ENCODE measurements around the gene PDE7B.

PDE7B gene

GRCh38 chr6:135994857-135995544 is 143.5 kb downstream of the PDE7B start:
- DNase-seq: no peak

DNA sequence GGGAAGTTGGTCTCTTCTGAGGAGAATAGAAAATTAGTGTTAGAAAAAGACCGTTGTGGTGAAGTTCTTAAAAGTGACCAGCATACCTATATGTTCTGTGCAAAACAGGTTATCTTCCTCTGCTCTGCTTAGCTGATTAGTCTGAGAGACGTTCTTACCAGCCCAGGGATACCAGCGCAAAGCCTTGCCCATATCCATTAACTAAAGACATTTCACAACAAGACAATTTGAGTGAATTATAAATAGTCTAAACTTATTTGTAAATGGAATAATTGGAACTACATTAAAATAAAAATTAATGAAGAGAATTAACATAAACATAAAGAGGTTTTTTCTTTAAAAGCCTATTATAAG is 144.0 kb downstream of the PDE7B start:
- no peak for DNase-seq

DNA sequence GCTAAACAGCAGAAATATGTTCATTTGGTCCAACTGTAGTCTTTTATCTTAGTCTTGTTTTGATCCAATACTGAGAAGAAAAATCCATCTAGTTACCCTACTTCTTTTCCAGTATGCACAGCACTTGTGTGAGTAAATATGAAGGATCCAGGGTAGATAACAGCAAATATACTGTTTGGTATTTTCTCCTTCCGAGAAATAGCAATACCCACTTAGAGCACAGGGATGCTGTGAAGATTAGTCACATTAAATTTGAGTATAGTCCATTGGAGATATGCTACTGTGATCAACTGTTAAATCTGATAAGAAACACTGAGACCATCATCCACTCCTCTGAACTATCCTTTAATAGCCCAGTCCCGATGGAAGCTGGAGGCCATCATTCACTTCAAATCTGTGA is 145.2 kb downstream of the PDE7B start:
- DNase-seq: no peak

GRCh38 chr6:135999393-135999792 is 147.9 kb downstream of the PDE7B start:
- DNase-seq: no peak

DNA sequence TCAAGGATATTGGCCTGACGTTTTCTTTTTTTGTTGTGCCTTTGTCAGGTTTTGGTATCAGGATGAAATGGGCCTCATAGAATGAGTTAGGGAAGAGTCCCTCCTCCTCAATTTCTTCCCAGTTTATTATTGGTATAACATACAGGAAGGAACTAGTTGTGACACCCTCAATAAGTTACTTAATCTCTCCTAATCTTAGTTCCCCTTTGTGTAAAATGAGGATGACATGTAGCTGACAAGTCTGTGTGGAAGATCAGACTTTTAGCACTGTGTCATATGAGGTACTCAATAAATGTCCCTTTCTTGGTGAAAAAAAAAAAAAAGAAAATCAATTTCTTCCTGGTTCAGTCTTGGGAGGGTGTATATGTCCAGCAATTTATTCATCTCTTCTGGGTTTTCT is 155.8 kb downstream of the PDE7B start:
- no peak for DNase-seq

DNA sequence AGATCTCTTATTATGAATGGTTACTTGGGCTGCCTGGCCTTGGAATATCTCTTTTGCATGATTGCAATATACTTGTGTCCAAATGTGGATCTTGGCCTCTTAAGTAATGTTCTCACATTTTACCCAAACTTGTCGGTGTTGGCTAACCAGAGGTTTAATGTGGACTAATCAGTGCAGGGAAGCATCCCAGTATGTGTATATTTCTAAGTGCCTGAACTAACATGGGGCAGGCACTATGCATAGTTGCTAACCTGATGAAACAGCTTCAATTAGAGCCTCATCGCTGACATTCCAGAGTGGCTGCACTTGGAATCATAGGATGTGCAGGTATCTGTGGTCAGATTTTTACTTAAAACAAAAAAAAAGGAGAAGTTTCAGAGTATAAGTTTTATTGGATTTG is 160.0 kb downstream of the PDE7B start:
- DNase-seq: no peak

DNA sequence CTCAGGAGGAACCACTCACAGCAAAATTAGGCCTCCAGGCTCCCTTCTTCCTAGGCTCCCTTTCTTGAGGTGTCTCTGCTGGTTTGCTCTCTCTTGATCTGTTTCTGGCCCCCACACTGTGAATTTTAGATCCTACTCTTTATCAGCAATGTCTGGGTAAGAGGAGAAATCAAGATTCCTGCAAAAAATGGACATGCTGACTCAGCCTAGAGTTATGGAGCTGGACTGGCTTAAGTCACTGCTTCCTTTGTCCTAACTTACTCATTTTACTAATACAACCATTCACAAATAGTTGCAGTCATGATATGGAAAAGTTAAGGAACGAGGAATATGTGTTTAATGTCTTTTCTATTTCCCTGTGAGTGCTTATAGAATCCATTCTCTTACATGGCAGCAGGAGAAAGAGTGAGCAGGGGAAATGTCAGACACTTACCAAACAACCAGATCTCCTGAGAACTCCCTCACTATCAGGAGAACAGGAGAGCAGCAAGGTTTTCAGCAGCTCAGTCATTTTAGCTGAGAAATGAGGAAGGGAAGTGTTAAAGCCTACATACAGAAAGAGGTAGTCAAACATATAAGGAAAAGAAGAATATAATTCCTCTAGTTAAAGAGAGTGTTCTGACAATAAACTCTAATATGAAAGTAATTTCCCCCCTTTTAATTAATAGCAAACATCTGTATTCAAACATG is 160.8 kb downstream of the PDE7B start:
- no peak for DNase-seq

DNA sequence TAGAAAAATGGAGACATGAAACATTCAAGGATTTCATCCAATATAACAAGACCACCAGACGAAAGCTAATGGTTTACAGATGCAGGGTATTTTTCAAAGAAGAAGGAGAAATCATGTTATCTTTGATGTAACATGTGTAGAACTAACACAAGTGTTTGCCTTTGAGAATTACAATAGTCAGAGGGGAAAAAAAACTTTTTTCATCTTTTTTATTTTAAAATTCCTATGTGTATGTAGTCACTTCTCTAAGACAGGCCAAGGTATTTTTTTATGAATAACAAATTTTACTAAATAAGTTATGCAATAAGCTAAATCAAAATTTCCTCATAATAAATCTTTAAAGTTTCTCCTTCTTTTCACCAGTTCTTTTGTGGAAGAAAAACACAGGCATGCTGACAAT is 161.4 kb downstream of the PDE7B start:
- no peak for DNase-seq

- DNase-seq: no peak
Observed at GRCh38 chr6:136014454-136015437, 163.2 kb downstream of the PDE7B start.

DNA sequence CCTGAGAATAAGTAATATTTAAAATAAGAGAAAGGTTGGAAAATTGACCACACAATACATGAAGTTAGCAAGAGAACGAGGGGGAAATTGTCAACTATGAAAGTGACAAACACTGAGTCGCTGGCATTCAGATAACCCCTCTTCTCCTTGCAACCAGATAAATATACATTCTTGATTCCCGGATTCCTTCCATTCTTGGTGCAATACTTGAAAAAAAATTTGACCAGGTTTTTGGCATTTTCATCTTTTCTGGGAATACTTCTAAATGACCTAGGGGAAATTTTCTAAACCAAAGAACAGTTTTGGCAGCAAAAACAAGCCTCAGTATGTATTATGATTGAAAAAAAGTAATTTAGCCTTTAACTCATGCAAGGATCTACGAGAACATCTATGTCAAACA is 164.0 kb downstream of the PDE7B start:
- no peak for DNase-seq

DNA sequence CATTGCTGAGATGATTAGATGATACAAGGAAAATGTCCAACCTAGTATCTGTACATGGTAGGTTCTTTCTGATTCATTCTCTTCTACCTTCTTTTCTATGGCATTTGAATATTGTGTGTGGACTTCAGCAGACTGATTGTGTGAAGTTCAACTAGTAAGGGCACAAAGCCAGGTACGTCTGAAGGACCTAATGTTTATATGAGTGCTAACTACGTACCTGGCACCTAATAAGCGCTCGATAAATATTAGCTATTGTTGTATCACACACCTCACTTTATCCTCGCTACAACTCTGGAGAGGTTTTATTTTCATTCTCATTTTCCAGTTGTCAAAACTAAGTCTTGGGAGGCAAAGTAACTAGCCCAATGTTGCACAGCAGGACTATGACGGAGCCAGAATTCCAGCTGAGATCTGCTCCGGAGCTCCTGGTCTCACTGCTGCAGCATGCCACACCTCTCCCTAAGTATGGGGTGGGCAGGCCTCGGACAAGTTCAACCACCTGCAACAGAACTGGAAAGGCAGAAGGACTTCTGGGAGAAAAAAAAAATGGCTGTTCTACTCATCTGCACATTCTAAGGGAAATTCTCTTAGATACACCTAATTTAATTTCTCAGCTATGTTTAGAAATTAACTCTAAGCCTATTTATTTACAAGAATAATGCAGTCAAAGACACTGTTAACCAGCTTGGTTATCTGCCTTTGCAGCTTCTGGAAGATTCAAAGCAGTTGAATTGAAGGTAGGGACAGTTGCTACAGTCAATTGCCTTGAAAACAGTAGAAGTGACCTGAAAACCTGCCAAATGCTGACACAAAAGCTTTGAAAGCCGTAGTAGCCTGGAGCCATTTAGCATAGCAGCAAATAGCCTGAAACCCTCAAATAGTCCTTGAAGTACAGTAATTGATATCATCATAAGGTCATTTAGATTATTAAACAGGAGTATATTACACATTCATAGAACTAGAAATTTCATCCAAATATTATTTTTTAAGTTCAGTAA is 165.0 kb downstream of the PDE7B start:
- DNase-seq: no peak

- DNase-seq: no peak
Observed at GRCh38 chr6:136020691-136021090, 169.2 kb downstream of the PDE7B start.

DNA sequence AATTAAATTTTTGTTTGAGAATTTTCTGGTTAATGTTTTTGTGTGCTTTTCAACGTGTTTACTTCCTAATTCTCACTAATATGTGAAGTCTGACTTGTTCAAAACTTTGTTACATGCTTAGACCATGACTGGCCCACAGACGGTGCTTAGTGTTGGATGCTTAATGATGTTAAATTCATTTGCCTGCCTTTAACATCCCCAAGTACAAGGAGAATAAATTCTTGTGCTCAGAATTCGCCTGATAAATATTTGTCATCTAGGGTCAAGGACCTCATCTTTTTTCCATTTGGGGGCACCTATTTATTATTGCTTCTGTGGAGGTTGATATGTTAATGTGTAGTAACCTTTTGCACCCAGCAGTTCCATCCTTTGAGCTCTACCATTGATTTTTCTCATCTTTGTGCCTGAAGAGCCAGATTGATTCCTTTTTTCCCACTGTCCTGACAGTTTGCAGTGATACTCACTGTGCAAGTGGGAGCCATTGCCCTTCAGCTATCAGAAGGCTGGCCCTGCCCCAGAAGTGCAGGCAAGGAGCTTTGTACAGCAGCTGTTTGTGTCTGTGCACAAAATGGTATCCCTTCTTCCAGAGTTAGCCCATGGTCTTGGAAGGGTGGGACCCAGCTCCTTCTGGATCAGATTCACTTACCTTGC is 170.8 kb downstream of the PDE7B start:
- DNase-seq: no peak

DNA sequence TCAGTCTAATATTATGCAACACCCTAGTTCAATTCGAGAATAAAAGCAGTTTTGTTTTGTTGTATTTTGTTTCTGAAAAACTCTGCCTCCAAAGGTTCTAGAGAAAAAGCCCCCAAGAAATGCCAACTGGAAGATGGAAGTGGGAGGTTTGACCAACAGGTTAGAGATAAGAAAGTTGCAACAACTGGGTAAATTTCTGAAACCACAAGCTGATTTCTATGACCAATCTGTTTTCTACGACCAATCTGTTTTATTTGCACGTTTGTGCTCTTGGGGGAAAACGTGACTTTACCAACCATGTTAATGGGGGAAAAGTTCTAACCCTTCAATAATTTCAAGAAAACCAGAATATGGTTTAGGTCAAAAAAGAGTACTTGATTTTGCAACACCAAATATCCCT is 173.2 kb downstream of the PDE7B start:
- no peak for DNase-seq

DNA sequence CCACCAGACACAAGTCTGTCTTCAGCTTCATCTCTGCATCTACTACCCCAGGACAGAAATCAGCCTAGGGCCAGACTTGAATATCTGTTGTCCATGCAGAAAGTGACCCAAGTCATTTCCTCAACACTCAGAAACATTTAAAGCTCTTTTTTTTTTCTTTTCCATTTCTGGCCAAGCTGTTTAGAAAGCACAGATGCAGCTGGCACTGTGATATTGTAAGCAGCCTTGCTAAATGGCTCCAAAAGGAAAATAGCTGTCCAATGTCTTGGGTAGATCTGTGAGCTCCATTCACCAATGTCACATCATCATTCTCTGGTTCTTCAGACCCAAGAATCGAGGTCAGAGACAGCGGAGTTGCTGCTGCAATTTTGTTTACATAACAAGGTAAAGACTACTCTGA is 174.2 kb downstream of the PDE7B start:
- no peak for DNase-seq

GRCh38 chr6:136030131-136030530 is 178.6 kb downstream of the PDE7B start:
- no peak for DNase-seq

- no peak for DNase-seq
Observed at GRCh38 chr6:136031982-136032381, 180.5 kb downstream of the PDE7B start.

GRCh38 chr6:136033416-136033815 is 181.9 kb downstream of the PDE7B start:
- DNase-seq: no peak

- DNase-seq: no peak
Observed at GRCh38 chr6:136034422-136034821, 182.9 kb downstream of the PDE7B start.

GRCh38 chr6:136035378-136036070 is 184.0 kb downstream of the PDE7B start:
- no peak for DNase-seq

DNA sequence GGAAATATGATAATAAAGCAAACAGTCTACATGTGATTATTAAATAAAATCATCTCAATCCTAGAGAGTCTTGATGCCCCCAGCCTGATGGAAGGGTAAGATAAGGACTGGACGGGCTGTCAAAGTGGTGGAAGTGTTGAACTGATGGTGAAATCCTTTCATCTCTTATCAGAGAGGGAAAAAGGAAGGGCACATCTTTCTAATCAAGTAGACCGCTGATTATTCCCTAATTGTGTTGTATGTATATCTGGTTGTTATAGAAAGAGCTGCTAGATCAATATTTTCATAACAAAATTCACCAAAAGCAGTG is 184.5 kb downstream of the PDE7B start:
- DNase-seq: no peak

Data from activated CD8-positive, alpha-beta memory T cell treated with anti-CD3 and anti-CD28 coated beads, Interleukin-2, amount 50 U/mL, for 48 hours (primary cell).